ENCODE measurements around the gene AGAP1. TPM values are rescaled to one million over a fixed set of nuclear protein-coding genes. Genes with fewer than 3 reads are reported as not detected.

The AGAP1 gene
- total RNA-seq, 2 experiments from 2014 or later: not detected

GRCh38 chr2:236085647-236086046 is 591.8 kb downstream of the AGAP1 start:
- no peaks in the 10 kb centered on the region for H3K4me1 ChIP-seq (ENCODE audit: insufficient read depth, low read length, poor library complexity, severe bottlenecking)
- no TSS peak for BruUV-seq (replicated peaks)
- no peaks in the 10 kb centered on the region for H4K20me1 ChIP-seq (ENCODE audit: insufficient read depth, low read length)
- CTCF ChIA-PET (ENCODE audit: unreplicated experiment): no interaction called here
- H3K4me3 ChIP-seq (ENCODE audit: low read depth, low read length, poor library complexity, severe bottlenecking): no peak overlapping the region
- H3K79me2 ChIP-seq (ENCODE audit: insufficient read depth, low read depth, low read length): no peaks in the 10 kb centered on the region
- TF ChIP-seq EZH2phosphoT487 (IDR thresholded peaks at IDR 0.05; ENCODE audit: borderline replicate concordance, low read depth, low read length): no peak
- TF ChIP-seq CTCF (conservative IDR thresholded peaks at IDR 0.05; ENCODE audit: low read length): no peak
- intact Hi-C loops (cut with micrococcal nuclease; ENCODE audit: unreplicated experiment): no loop called here
- DNase-seq (ENCODE audit: low spot score): no peak
- no peaks in the 10 kb centered on the region for H3K9me3 ChIP-seq (ENCODE audit: low read length)
- no peak overlapping the region for H3K27ac ChIP-seq (ENCODE audit: low read depth, low read length, poor library complexity, severe bottlenecking)
- H3K9me2 ChIP-seq (ENCODE audit: insufficient read depth, low read length): no peaks in the 10 kb centered on the region
- no peaks in the 10 kb centered on the region for H3K36me3 ChIP-seq (ENCODE audit: insufficient read depth, low read length)
- POLR2A ChIA-PET: interaction anchor here (0.6 kb wide), 1 partner anchor 513 kb away, joined by 3 read pairs; no protein-coding TSS in a partner anchor
- H2AFZ ChIP-seq (ENCODE audit: low read length): no peak overlapping the region
- H3K4me2 ChIP-seq (ENCODE audit: low read length): no peak overlapping the region

DNA sequence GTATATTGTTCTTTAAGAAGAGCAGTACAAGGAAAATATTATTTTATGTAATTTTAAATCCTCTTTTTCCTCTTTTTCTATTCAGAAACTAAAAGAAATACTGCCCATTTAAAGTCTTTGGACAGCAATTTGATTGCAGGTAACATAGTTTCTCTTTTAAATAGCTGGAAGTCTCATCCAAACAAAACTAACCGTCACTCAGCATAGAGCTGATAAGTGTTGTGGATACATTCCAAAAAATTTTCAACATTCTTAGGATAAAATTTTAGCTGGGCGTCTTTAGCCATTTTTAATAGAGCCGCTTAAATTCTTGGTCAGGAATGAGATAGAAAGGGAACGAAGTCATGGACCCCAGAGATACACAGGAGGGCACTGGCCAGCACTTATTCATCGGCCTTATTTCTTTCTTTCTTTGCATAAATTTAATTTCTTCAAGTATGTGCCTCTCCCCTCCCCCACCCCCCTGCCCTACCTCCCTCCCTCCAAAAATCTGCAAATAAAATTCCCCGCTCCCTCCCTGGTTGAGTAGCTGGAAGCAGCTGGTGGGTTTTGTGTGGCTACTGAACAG is 592.6 kb downstream of the AGAP1 start:
- POLR2A ChIA-PET: interaction anchor here (0.6 kb wide), 1 partner anchor 514 kb away, joined by 3 read pairs; no protein-coding TSS in a partner anchor
- BruUV-seq (replicated peaks): no TSS peak
- Histone ChIP-seq H3K36me3 (ENCODE audit: insufficient read depth, low read length) (no peaks in the 10 kb centered on the region), H3K9me2 (ENCODE audit: insufficient read depth, low read length) (no peaks in the 10 kb centered on the region), H3K4me3 (ENCODE audit: low read depth, low read length, poor library complexity, severe bottlenecking) (no peak overlapping the region), H3K27ac (ENCODE audit: low read depth, low read length, poor library complexity, severe bottlenecking) (no peak overlapping the region), H3K4me1 (ENCODE audit: insufficient read depth, low read length, poor library complexity, severe bottlenecking) (no peaks in the 10 kb centered on the region), H3K79me2 (ENCODE audit: insufficient read depth, low read depth, low read length) (no peaks in the 10 kb centered on the region), H3K4me2 (ENCODE audit: low read length) (no peak overlapping the region), H2AFZ (ENCODE audit: low read length) (no peak overlapping the region), H3K9me3 (ENCODE audit: low read length) (no peaks in the 10 kb centered on the region), H4K20me1 (ENCODE audit: insufficient read depth, low read length) (no peaks in the 10 kb centered on the region)
- intact Hi-C loops (cut with micrococcal nuclease; ENCODE audit: unreplicated experiment): no loop called here
- CTCF ChIA-PET (ENCODE audit: unreplicated experiment): no interaction called here
- DNase-seq (ENCODE audit: low spot score): no peak
- TF ChIP-seq CTCF (conservative IDR thresholded peaks at IDR 0.05; ENCODE audit: low read length): no peak
- TF ChIP-seq EZH2phosphoT487 (IDR thresholded peaks at IDR 0.05; ENCODE audit: borderline replicate concordance, low read depth, low read length): no peak

- intact Hi-C loops (cut with micrococcal nuclease; ENCODE audit: unreplicated experiment): no loop called here
- DNase-seq (ENCODE audit: low spot score): no peak
- no TSS peak for BruUV-seq (replicated peaks)
- H3K4me3 ChIP-seq (ENCODE audit: low read depth, low read length, poor library complexity, severe bottlenecking): no peak overlapping the region
- no peaks in the 10 kb centered on the region for H3K9me2 ChIP-seq (ENCODE audit: insufficient read depth, low read length)
- H3K27ac ChIP-seq (ENCODE audit: low read depth, low read length, poor library complexity, severe bottlenecking): no peak overlapping the region
- no peaks in the 10 kb centered on the region for H4K20me1 ChIP-seq (ENCODE audit: insufficient read depth, low read length)
- ChIA-PET CTCF (ENCODE audit: unreplicated experiment) (no interaction called here), POLR2A (no interaction called here)
- no peak for TF ChIP-seq CTCF (conservative IDR thresholded peaks at IDR 0.05; ENCODE audit: low read length)
- no peak for TF ChIP-seq EZH2phosphoT487 (IDR thresholded peaks at IDR 0.05; ENCODE audit: borderline replicate concordance, low read depth, low read length)
- H3K4me2 ChIP-seq (ENCODE audit: low read length): no peak overlapping the region
- no peaks in the 10 kb centered on the region for H3K79me2 ChIP-seq (ENCODE audit: insufficient read depth, low read depth, low read length)
- H3K36me3 ChIP-seq (ENCODE audit: insufficient read depth, low read length): no peaks in the 10 kb centered on the region
- no peaks in the 10 kb centered on the region for H3K9me3 ChIP-seq (ENCODE audit: low read length)
- no peaks in the 10 kb centered on the region for H3K4me1 ChIP-seq (ENCODE audit: insufficient read depth, low read length, poor library complexity, severe bottlenecking)
- no peak overlapping the region for H2AFZ ChIP-seq (ENCODE audit: low read length)
Observed at GRCh38 chr2:236086971-236087465, 593.2 kb downstream of the AGAP1 start.

Measured in OCI-LY7 (cell line).